ENCODE measurements around the gene CP.
A peak's percentile ranks its signal among the peaks of the same experiment; 100 is the strongest.

CP gene

DNA sequence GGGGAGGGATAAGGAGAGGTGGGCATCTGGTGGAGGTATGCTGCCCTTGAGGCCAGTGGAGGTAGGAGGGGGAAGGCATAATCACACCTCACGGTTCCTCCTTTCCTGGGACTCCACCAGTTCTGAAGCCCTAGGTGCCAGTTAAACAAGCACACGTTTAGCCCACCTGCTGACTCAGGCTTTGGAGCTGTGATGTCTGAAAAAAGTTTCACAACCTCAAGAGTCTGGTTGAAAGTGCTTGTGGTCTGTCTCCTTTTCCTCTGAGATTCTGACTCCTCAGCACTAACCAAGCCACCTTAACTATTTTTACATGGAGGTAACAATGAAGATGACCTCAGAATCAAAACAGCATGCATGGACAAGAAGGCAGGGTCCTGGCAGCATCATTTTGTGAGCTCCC, 69.2 kb downstream of the CP start:
- Histone ChIP-seq H3K4me3 (ENCODE audit: low read length in 2 of 2) (no peak overlapping the region), H3K27me3 (ENCODE audit: control insufficient read depth in 1 of 2, insufficient read depth in 2 of 2, low read length in 2 of 2) (no peaks in the 10 kb centered on the region), H3K9ac (ENCODE audit: low read length in 2 of 2) (no peak overlapping the region), H3K9me3 (ENCODE audit: control insufficient read depth in 2 of 2, low read length in 2 of 2) (no peaks in the 10 kb centered on the region), H3K36me3 (ENCODE audit: control insufficient read depth in 2 of 2, insufficient read depth in 2 of 2, low read length in 2 of 2) (peaks cover 23 to 25% of the 10 kb centered on the region in 2 donors), H3K4me1 (ENCODE audit: control insufficient read depth, insufficient read depth, low read length) (no peaks in the 10 kb centered on the region), H3K27ac (ENCODE audit: low read length) (no peak overlapping the region)

DNA sequence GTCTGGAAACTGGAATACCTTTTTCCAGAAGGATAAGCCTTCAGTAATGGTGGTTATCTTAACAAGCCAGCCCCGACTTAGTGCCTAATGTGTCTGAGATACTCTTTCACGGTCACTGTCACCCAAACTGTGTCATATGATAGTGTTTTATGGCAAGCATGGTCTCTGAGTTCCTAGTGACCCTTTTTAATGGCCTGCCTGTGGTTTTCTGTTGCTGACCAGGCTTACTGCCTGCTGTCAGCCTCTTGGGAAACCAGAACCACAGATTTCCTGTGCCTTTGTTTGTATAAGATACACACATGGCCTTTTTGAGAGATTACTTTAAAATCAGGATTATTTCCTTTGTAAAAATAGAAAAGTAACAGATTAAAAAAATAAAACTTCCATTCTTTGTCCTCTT, 69.8 kb downstream of the CP start:
- Histone ChIP-seq H3K36me3 (ENCODE audit: control insufficient read depth in 2 of 2, insufficient read depth in 2 of 2, low read length in 2 of 2) (peaks cover 20 to 23% of the 10 kb centered on the region in 2 donors), H3K27ac (ENCODE audit: low read length) (no peak overlapping the region), H3K9ac (ENCODE audit: low read length in 2 of 2) (no peak overlapping the region)

DNA sequence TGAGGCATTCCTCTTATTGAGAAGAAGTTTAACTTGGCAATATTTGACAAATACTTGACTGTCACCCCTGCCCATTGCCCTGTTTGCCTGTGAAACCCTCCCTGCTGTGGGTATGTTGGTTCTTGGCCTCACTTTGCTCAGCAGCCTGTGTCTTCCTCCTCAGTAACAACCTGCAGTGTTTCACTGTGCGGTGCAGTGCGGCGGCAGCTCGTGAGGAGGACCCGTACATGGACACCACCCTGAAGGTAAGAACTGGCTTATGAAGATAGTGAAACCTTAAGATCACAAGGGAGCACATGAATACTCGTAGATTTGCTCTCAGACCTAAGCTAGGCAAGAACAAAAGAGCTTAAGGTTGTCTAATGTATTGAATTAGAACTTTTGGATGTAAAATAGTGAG, 71.2 kb downstream of the CP start:
- no peaks in the 10 kb centered on the region for H3K27me3 ChIP-seq (ENCODE audit: control insufficient read depth in 1 of 2, insufficient read depth in 2 of 2, low read length in 2 of 2)
- H3K9ac ChIP-seq (ENCODE audit: low read length in 2 of 2), result no peak overlapping the region
- H3K4me3 ChIP-seq (ENCODE audit: low read length in 2 of 2), result no peak overlapping the region
- peaks cover 18 to 23% of the 10 kb centered on the region in 2 donors for H3K36me3 ChIP-seq (ENCODE audit: control insufficient read depth in 2 of 2, insufficient read depth in 2 of 2, low read length in 2 of 2)
- no peaks in the 10 kb centered on the region for H3K9me3 ChIP-seq (ENCODE audit: control insufficient read depth in 2 of 2, low read length in 2 of 2)
- H3K4me1 ChIP-seq (ENCODE audit: control insufficient read depth, insufficient read depth, low read length), result no peaks in the 10 kb centered on the region
- H3K27ac ChIP-seq (ENCODE audit: low read length), result no peak overlapping the region

More for the DNA sequence above, 69.8 kb downstream of the CP start:
- Histone ChIP-seq H3K9me3 (ENCODE audit: control insufficient read depth in 2 of 2, low read length in 2 of 2) (no peaks in the 10 kb centered on the region), H3K4me1 (ENCODE audit: control insufficient read depth, insufficient read depth, low read length) (no peaks in the 10 kb centered on the region), H3K4me3 (ENCODE audit: low read length in 2 of 2) (no peak overlapping the region), H3K27me3 (ENCODE audit: control insufficient read depth in 1 of 2, insufficient read depth in 2 of 2, low read length in 2 of 2) (no peaks in the 10 kb centered on the region)

DNA sequence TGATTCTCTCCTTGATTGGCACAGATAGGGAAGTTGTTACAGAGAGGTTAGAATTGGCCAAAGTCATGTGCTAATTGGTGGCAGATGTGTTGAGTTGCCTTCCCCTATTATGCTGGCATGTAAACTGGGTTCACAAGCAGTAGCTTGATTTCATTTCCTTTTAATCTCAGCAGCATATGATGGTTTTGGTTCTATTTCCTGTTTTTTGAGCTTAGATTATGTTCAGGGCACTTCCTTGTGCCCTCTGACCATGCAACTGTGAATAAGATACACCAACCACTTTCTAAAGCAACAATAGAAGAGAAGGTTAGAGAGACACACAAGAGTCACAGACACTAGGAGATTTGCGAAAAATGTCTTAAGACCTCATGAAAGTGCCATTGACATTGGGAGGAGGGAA, 75.7 kb downstream of the CP start:
- Histone ChIP-seq H3K36me3 (ENCODE audit: control insufficient read depth in 2 of 2, insufficient read depth in 2 of 2, low read length in 2 of 2) (peaks cover 13 to 15% of the 10 kb centered on the region in 2 donors), H3K4me3 (ENCODE audit: low read length in 2 of 2) (no peak overlapping the region), H3K4me1 (ENCODE audit: control insufficient read depth, insufficient read depth, low read length) (no peaks in the 10 kb centered on the region), H3K9me3 (ENCODE audit: control insufficient read depth in 2 of 2, low read length in 2 of 2) (no peaks in the 10 kb centered on the region), H3K27ac (ENCODE audit: low read length) (no peak overlapping the region), H3K27me3 (ENCODE audit: control insufficient read depth in 1 of 2, insufficient read depth in 2 of 2, low read length in 2 of 2) (no peaks in the 10 kb centered on the region), H3K9ac (ENCODE audit: low read length in 2 of 2) (no peak overlapping the region)

DNA sequence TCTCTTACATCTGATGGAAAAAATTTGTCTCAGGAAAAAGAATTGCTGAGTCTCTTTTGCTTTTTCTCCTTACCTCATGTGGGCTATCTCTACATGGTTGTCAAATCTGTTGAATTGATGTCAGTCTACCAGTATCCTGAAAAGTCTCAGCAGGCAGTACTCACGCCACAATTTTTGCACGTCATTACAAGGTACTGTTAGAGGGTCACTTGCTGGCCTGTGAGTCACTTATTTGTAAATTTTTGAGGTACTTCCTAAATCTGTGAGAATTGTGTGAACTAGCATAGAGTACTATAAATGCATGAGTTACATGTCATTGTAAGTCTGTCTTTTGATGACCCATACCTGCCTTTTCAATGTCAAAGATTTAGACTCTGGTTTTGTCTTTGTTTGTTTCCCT, 76.3 kb downstream of the CP start:
- H3K27me3 ChIP-seq (ENCODE audit: control insufficient read depth in 1 of 2, insufficient read depth in 2 of 2, low read length in 2 of 2), result no peaks in the 10 kb centered on the region
- no peak overlapping the region for H3K27ac ChIP-seq (ENCODE audit: low read length)
- H3K4me1 ChIP-seq (ENCODE audit: control insufficient read depth, insufficient read depth, low read length), result no peaks in the 10 kb centered on the region
- no peaks in the 10 kb centered on the region for H3K9me3 ChIP-seq (ENCODE audit: control insufficient read depth in 2 of 2, low read length in 2 of 2)
- H3K9ac ChIP-seq (ENCODE audit: low read length in 2 of 2), result no peak overlapping the region
- H3K36me3 ChIP-seq (ENCODE audit: control insufficient read depth in 2 of 2, insufficient read depth in 2 of 2, low read length in 2 of 2), result peaks cover 11% of the 10 kb centered on the region in 2 donors
- H3K4me3 ChIP-seq (ENCODE audit: low read length in 2 of 2), result no peak overlapping the region

DNA sequence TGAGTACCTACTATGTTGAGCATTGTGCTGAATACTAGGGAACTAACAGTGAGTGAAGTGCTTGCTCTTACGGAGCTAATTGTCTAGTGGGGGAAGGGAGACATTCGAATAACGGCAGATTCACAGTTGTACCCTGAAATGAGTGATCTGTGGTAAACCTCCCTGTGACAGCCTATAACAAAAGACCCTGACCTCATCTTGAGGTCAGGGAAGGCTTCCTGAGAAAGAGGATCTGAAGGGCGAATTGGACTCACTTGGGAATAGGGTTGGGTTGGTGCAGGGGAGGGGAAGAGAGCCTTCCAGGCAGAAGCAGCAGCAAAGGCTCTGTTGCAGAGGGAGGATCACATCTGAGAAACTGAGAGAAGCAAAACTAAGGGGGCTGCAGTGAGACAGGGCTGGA, 78.9 kb downstream of the CP start:
- H3K4me3 ChIP-seq (ENCODE audit: low read length in 2 of 2), result no peak overlapping the region
- H3K27ac ChIP-seq (ENCODE audit: low read length), result no peak overlapping the region
- no peak overlapping the region for H3K9ac ChIP-seq (ENCODE audit: low read length in 2 of 2)
- no peaks in the 10 kb centered on the region for H3K4me1 ChIP-seq (ENCODE audit: control insufficient read depth, insufficient read depth, low read length)
- peaks cover 6 to 7% of the 10 kb centered on the region in 2 donors for H3K36me3 ChIP-seq (ENCODE audit: control insufficient read depth in 2 of 2, insufficient read depth in 2 of 2, low read length in 2 of 2)
- no peaks in the 10 kb centered on the region for H3K9me3 ChIP-seq (ENCODE audit: control insufficient read depth in 2 of 2, low read length in 2 of 2)
- no peaks in the 10 kb centered on the region for H3K27me3 ChIP-seq (ENCODE audit: control insufficient read depth in 1 of 2, insufficient read depth in 2 of 2, low read length in 2 of 2)

DNA sequence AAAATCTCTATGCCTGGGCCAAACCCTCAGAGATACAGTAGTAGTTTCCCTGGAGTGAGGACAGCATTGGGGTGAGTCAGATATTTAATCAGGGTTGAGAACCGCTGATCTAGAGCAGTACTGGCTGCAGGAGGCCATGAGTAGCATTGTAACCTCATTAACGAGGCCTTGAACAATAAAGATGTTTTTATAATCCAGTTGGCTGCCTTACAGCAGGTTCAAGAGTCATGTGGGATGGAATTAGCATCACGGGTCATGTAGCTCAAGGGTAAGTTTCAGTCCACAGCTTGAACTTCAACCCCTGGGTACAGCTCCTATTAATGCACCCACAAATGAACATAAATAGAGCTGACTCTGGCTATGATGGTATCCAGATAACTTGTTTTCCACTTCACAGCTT, 87.1 kb downstream of the CP start:
- no peak overlapping the region for H3K27ac ChIP-seq (ENCODE audit: low read length)
- no peaks in the 10 kb centered on the region for H3K36me3 ChIP-seq (ENCODE audit: control insufficient read depth in 2 of 2, insufficient read depth in 2 of 2, low read length in 2 of 2)
- H3K4me3 ChIP-seq (ENCODE audit: low read length in 2 of 2), result no peak overlapping the region

DNA sequence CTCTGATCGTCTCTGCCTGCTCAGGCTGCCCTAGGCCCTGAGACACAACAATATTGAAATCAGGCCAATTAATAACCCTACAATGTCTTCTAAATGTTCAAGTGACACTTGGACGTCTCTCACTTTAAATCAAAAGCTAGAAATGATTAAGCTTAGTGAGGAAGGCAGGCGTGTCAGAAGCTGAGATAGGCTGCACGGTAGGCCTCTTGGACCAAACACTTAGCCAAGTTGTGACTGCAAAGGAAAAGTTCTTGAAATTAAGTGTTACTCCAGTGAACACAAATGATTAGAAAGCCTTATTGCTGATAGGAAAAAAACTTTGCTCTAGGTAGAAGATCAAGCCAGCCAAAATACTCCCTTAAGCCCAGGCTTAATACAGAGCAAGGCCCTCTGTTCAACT, 90.0 kb downstream of the CP start:
- H3K9me3 ChIP-seq (ENCODE audit: control insufficient read depth in 2 of 2, low read length in 2 of 2), result no peaks in the 10 kb centered on the region
- H3K36me3 ChIP-seq (ENCODE audit: control insufficient read depth in 2 of 2, insufficient read depth in 2 of 2, low read length in 2 of 2), result no peaks in the 10 kb centered on the region
- H3K4me3 ChIP-seq (ENCODE audit: low read length in 2 of 2), result peak overlapping the region in 1 of 2 donors; percentile 36
- H3K4me1 ChIP-seq (ENCODE audit: control insufficient read depth, insufficient read depth, low read length), result peaks cover 11% of the 10 kb centered on the region
- no peak overlapping the region for H3K27ac ChIP-seq (ENCODE audit: low read length)
- no peaks in the 10 kb centered on the region for H3K27me3 ChIP-seq (ENCODE audit: control insufficient read depth in 1 of 2, insufficient read depth in 2 of 2, low read length in 2 of 2)
- peak overlapping the region in 1 of 2 donors; percentile 7 for H3K9ac ChIP-seq (ENCODE audit: low read length in 2 of 2)

More for the DNA sequence above, 87.1 kb downstream of the CP start:
- H3K9me3 ChIP-seq (ENCODE audit: control insufficient read depth in 2 of 2, low read length in 2 of 2), result no peaks in the 10 kb centered on the region
- peaks cover 11% of the 10 kb centered on the region for H3K4me1 ChIP-seq (ENCODE audit: control insufficient read depth, insufficient read depth, low read length)
- no peaks in the 10 kb centered on the region for H3K27me3 ChIP-seq (ENCODE audit: control insufficient read depth in 1 of 2, insufficient read depth in 2 of 2, low read length in 2 of 2)
- H3K9ac ChIP-seq (ENCODE audit: low read length in 2 of 2), result no peak overlapping the region

DNA sequence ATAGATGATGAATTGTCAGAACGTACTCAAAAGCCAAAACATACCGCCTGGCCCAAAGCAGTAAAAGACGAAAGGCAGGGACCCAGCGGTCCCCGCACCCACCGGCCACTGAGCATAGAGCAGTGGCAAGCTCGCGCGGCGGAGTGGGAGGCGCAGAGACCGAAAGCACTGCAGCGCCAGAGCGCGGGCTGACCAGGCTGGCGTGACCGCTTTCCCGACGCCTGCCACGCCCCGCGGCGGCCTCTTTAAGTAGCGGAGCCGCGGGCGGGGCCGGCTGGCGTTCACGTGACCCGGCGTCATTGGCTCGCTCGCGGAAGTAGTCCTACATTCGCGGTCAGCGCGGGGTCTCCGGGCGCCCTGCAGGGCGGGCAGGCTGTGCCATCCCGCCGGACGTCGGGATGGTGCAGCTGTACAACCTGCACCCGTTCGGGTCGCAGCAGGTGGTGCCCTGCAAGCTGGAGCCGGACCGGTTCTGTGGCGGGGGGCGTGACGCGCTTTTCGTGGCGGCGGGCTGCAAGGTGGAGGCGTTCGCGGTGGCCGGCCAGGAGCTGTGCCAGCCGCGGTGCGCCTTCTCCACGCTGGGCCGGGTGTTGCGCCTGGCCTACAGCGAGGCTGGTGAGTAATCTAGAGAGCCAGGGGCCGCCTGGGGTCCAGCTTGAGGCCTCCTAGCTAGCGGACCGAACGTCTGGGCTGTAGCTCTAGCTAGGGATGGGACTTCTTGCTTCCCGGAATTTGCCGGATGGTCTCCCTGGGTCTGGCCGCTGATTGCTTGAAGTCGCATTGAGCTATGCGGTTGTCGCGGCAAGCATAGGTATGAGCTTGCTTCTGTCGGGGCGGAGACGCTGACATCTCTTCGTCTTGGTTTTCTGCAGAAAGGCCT, 92.1 kb downstream of the CP start, which contains the start of gene HPS3:
TSS of gene HPS3 (plus strand) at position 313 of the 880 bp plus-strand sequence. CDS start at position 399, 86 bp downstream.
- H3K9ac ChIP-seq (ENCODE audit: low read length in 2 of 2), result peak within 1 kb of the TSS; percentile 71 to 81
- H3K9me3 ChIP-seq (ENCODE audit: control insufficient read depth in 2 of 2, low read length in 2 of 2), result no peaks in the 10 kb centered on the region
- H3K27me3 ChIP-seq (ENCODE audit: control insufficient read depth in 1 of 2, insufficient read depth in 2 of 2, low read length in 2 of 2), result no peaks in the 10 kb centered on the region
- peak within 1 kb of the TSS; percentile 82 to 93 for H3K4me3 ChIP-seq (ENCODE audit: low read length in 2 of 2)
- H3K27ac ChIP-seq (ENCODE audit: low read length), result peak within 1 kb of the TSS; percentile 66
- H3K4me1 ChIP-seq (ENCODE audit: control insufficient read depth, insufficient read depth, low read length), result peaks cover 11% of the 10 kb centered on the region
- no peaks in the 10 kb centered on the region for H3K36me3 ChIP-seq (ENCODE audit: control insufficient read depth in 2 of 2, insufficient read depth in 2 of 2, low read length in 2 of 2)

DNA sequence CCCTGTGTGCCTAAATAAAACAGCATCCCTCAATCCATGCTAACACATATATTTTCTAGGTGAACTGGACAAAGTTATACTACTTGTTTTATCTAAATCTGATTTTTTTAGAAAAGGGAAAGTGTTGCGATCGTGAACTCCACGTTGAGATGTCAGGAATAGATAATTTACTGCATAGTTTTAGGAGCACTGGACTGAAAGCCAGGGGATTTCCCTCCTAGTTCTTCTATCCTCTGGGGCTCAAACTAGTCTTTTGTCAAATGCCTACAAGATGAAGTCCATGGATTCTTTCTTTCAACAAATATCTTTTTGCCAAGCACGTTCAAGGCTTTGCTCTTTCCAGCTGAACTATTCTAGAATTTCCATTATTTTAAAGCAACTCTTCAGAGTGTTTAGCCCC, 92.8 kb downstream of the CP start:
- peak overlapping the region; percentile 82 to 93 for H3K4me3 ChIP-seq (ENCODE audit: low read length in 2 of 2)
- H3K27ac ChIP-seq (ENCODE audit: low read length), result peak overlapping the region; percentile 66
- no peaks in the 10 kb centered on the region for H3K9me3 ChIP-seq (ENCODE audit: control insufficient read depth in 2 of 2, low read length in 2 of 2)
- peak overlapping the region; percentile 71 to 81 for H3K9ac ChIP-seq (ENCODE audit: low read length in 2 of 2)
- no peaks in the 10 kb centered on the region for H3K27me3 ChIP-seq (ENCODE audit: control insufficient read depth in 1 of 2, insufficient read depth in 2 of 2, low read length in 2 of 2)
- peaks cover 11% of the 10 kb centered on the region for H3K4me1 ChIP-seq (ENCODE audit: control insufficient read depth, insufficient read depth, low read length)
- no peaks in the 10 kb centered on the region for H3K36me3 ChIP-seq (ENCODE audit: control insufficient read depth in 2 of 2, insufficient read depth in 2 of 2, low read length in 2 of 2)

All from stomach smooth muscle (tissue), 2 donors.